ENCODE measurements around the gene PRDM2.

The PRDM2 gene

GRCh38 chr1:13735168-13735930 lies 35.4 kb downstream of the PRDM2 start:
- no peak for DNase-seq

- DNase-seq, result no peak
Observed at GRCh38 chr1:13737398-13737797, 37.4 kb downstream of the PRDM2 start.

GRCh38 chr1:13746342-13746741 lies 46.4 kb downstream of the PRDM2 start:
- DNase-seq, result no peak

GRCh38 chr1:13748610-13749505 lies 48.9 kb downstream of the PRDM2 start:
- DNase-seq, result peak; percentile 98

DNA sequence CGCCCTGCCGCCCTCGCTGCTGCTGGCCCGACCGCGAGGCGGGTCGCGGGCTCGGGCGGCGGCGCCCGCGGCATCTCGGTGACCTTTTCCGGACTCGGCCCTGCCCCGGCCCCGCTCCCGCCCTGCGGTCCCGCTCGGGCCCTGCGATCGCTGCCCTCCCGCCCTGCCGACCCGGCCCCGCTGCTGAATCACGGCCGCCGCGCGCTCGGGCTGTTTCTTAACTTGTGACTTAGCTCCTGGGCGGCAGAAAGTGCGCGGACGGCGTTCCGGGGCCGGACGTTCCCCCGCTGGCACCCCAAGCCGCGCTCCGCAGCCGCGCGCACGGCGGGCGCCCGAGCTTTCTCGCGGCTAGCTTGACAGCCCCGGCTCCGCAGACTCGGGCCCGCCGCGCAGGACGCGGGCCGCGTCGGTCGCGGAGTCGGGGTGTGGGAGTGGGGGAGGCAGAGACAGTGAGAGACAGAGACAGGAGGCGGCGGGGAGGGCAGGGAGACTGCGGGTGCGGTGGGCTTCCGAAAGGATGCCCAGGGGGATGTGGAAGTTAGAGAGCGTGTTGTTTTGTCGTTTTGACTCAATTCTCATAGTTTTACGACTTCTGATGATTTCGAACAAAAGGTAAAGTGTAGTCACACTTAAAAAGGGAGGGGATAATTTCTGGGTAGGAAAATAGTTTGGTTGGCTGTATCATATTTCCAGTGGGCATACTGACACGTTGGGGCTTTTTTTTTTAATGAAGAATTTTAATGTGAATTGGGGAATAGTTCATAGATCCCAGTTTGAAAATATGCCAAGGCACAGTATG lies 49.8 kb downstream of the PRDM2 start:
- DNase-seq, result peak; percentile 45

DNA sequence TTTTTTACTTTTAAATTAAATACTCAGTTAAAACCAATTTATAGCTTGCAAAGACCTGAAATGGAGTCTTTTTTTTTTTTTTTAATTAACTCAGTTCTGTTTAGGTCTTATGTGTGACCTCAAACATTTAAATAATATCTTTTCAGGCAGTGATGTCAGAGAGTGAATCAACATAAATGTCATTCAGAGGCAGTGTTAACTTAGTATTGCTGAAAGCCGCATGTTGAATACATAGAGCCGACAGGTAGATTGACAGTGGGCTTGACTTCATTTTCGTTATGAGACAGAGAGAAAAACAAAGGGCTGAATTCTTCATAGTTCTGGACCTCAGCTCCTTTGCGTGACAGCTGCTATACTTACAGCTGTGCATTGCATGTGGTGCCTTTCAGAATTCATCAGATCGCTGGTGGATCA lies 51.5 kb downstream of the PRDM2 start:
- no peak for DNase-seq

GRCh38 chr1:13751985-13752384 lies 52.0 kb downstream of the PRDM2 start:
- DNase-seq, result no peak

DNA sequence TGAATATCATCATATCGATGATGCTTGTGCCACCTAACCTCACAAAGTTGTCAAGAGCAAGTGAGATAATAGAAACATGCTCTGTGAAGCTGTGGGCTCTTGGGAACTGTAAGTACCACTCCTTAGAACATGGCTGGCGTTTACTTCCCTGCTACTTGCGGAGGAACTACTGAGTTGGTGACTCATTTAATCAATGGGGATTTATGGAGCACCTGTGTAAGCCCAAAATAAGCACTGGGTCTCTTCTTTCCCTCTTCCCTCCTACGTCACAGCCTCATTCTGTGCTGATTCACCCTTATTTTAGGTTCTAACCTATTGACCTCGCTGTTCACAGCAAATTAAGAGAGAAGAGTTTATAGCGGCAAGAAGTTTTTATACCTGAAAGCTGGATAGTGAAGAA lies 52.9 kb downstream of the PRDM2 start:
- DNase-seq, result no peak

DNA sequence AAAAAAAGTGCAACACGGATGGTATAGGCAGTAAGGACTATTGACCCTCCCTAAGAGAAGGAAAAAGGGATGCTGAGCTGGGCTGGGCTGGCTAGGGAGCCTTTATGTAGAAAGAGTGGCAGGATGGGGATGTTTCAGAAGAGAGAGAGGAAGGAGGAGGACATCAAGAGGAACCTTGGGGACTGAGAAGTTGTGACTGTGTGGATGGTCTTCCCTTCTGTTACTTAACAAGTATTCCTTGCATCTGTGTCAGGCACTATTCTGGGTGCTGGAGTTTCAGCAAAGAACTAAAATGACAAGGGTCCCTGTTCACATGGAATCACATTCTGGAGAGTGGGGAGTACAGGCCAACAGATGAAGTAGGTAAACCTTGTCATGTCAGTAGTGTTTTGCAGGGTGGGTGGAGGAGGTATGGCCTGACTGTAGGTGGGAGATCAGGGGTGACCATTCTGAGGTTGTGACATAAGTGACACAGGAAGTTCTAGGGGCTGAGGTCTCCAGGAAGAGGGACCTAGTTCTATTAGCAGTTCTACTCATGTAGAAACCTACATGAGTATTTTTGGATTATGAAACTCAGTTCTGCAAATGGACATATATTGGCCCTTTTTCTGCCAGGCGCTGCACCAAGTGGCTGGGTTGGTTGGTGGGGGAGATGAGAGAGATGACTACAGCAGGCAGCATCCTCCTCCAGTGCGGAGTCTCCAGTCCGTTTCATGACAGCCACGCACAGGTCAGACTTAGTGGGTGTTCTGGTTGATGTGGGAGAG lies 53.8 kb downstream of the PRDM2 start:
- no peak for DNase-seq

DNA sequence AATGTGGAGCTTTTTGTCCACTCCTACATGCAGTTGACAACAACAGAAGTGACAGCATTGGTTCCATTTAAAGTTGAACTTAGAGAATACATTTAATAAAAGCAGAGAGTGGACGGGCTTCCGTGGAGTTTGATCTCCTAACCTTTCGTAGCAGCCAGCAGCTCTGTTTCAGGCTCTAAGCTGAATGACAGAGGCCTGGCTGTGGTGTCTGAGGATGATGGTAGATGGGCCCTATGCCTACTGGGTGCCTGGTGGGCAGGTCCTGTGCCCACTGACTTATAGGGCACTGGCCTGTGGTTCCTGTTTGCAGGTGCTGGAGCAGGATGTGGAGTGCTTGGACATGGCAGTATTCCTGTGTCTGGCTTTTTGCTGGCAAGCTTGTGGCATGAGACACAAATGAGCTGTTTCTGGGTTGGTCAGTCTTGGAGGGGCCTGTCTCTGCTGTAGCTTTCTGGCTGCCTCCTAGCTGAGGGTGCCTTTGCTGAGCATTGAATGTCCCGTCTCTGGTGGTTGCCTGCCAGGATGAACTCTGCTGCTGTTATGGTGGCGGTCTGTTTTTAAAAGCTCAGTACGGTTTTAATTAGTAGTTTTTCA lies 54.6 kb downstream of the PRDM2 start:
- DNase-seq, result peak; percentile 29

DNA sequence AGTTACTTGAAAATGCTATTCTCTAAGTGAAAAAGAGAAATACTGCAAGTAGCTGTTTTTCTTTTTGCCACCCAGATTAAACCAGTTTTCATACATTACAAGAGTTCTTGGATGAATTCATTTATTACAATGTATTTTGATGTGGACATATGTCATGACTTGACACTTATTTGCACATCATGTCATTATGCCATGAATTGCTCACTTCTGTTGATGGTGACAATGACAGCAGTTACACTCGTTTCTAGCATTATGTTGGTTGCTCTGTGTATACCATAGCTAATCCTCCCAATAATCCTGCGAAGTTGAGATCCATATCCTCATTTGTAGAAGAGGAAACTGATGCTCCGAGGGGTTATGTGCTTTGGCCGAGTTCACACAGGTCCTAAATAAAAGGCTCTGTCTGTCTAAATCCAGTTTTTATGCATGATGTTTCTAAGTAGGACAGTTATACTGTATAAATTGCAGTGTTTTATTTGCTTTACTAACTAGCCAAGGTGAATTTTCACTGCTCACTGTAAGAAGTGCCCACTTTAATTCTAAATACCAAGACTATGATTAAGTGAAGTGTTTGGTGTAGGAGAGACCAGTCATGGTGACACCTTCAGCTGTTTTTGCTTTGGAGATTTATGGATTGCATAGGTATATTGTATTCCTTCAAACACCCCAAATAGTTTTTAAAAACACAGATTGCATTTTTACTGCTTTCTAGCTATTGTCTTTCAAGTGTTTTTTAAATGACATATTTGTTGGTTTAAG lies 56.7 kb downstream of the PRDM2 start:
- DNase-seq, result no peak

GRCh38 chr1:13757693-13758092 lies 57.7 kb downstream of the PRDM2 start:
- DNase-seq, result no peak

DNA sequence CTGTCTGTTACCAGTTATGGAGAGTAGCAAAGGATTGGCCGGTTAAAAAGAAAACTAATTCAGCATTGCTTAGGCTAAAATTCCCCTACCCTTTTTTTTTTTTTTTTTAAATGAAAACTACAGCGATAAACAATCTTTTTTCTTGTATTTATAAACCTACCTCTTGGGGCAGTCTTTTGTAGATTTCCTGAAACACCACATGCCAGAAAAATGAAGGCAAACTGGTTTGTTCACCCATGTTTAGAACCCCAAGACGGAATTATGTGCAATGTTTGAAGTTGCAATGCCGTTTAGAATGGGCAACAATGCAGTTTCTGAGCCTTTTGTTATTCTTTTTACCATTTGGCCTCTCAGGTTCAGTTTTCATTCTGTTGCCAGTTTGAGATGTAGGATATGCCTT lies 59.1 kb downstream of the PRDM2 start:
- DNase-seq, result no peak

DNA sequence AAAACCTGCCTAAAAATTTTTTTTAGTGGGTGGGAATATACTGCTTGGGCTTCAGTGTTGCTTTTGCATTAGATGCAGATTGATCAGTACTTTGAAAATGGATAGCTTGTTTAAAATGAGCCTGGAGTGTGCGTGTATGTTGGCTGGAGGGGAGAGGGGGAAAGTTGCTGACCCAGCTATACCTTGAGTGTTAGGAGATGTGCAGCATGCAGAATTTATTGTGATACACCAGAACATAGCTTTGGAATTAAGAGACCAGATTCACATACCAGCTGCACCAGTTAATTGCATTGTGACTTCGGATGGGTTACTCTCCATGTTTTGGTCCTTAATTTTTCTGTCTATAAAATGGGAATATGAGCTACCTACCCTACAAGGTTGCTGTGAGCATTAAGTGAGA lies 60.4 kb downstream of the PRDM2 start:
- no peak for DNase-seq

DNA sequence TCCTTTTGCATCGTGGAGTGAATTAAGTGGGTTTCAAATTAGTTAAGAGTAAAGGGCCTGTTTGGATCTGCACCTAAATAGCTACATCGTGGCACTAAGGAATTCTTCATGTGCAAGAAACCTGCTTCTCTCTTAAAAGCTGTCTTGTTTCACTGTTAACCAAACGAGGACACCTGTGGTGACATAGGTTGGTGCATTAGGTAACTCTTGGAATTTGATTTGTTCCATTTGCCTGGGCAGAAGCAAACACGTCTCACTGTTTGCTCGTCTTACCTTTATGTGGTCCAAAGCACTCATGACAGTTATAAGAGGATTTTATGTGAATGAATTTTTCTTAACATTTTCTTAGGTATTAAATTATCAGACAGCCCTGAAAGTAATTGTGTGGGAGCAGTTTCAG lies 60.9 kb downstream of the PRDM2 start:
- no peak for DNase-seq

- DNase-seq, result no peak
Observed at GRCh38 chr1:13761883-13762282, 61.9 kb downstream of the PRDM2 start.

DNA sequence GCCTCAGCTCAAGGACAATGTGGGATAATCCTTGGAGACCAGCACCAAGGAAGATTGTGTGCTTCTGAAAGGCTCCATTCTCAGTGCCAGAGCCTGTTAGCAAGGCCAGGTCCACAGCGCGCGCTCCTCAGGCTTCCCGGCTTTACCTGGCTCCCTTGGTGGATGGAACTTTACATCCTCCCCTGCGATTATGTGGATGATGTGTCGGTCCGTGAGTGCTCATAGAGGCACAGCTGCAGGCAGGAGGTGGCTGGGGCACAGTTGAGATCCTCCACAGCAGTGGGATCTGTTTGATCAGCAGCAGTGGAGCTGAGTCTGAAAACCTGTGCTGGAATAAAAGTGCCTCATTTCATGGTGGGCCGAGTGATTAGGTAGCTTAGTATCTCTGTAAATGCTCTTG lies 62.7 kb downstream of the PRDM2 start:
- DNase-seq, result no peak

GRCh38 chr1:13763222-13763621 lies 63.2 kb downstream of the PRDM2 start:
- DNase-seq, result peak; percentile 39

- DNase-seq, result no peak
Observed at GRCh38 chr1:13763991-13764390, 64.0 kb downstream of the PRDM2 start.

DNA sequence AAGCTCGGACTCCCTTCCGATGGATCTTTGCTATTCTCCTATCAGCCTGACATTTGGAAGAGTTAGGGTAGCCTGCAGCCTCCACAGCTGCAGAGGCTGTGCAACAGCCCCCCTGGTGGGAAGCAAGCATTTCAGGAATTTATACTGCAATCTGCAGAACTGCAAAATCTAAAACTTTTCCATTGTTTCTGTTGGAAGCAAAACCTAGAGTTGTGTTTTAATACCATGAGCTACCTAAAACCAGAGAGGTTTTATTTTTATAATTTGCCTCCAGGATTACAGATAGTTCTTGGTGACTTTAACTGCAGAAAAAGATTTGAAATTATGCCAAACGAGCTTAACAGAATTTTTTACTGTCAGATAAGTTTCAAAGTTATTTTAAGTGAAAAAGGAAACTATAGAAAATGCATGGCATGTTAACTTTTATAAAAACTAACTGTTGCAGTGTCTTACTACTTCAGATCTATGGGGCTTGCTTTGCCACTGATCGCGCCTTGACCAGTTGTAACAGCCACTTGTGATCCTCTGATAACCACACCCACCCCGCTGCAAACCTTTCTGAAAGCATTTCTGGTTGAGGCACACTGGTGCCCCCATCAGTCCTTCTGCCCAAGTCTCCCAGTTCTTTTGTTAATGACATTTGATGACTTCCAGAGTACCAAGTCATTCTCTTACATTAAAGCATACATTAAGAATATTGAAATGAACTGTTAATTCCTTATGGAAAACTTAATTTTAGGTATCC lies 64.8 kb downstream of the PRDM2 start:
- DNase-seq, result peak; percentile 68
